NT2/D1 (cell line): ENCODE data around the gene ERLIN1.

Experiments
- YY1 ChIP-seq: IDR thresholded peaks from 2 replicates; pipeline ENCODE4 v1.6.1; 2011; ENCODE audit not compliant: insufficient read length, insufficient read depth
- ZNF274 ChIP-seq: IDR thresholded peaks from 2 replicates; pipeline ENCODE4 v1.6.1; 2011; ENCODE audit warnings: mild to moderate bottlenecking, low read depth, low read length

GRCh38 chr10:100141446-100142087 is 44.3 kb downstream of the ERLIN1 start:
- TF ChIP-seq ZNF274 (no peak), YY1 (no peak)
